Gastrocnemius medialis (tissue), 4 donors: Measurements from ENCODE around the gene SURF2. TPM values are rescaled to one million over a fixed set of nuclear protein-coding genes. Genes with fewer than 3 reads are reported as not detected.
A peak's percentile ranks its signal among the peaks of the same experiment; 100 is the strongest.

Experiments
- ATAC-seq, 2 donors: fragments of 150-250 bp; one replicate each; pipeline ENCODE4 v1.9.1; 2016
- DNase-seq, 2 donors: peaks; one replicate each; pipeline ENCODE4 v3.0.0-alpha.2; 2019
- H3K27ac ChIP-seq, 4 donors: fragments of 200-600 bp; sonication (generic); 1 replicate in 1 of 4; 2 replicates in 3 of 4; pipeline ENCODE4 v1.5.1; 2016 to 2018; ENCODE audit warnings: mild to moderate bottlenecking in 2 of 4, moderate library complexity in 1 of 4
- H3K27me3 ChIP-seq, 3 donors: fragments of 200-600 bp; sonication (generic) in 2 of 3; 1 replicate in 1 of 3; 2 replicates in 2 of 3; pipeline versions ENCODE4 v1.5.1 to v1.6.0; 2016 to 2019; ENCODE audit warnings: mild to moderate bottlenecking in 1 of 3, moderate library complexity in 1 of 3
- H3K36me3 ChIP-seq, 2 donors: fragments of 200-600 bp; sonication (generic) in 1 of 2; one replicate each; pipeline ENCODE4 v1.5.1; 2017 to 2018
- H3K4me1 ChIP-seq, 2 donors: fragments of 200-600 bp; sonication (generic) in 1 of 2; one replicate each; pipeline ENCODE4 v1.5.1; 2016 to 2017; ENCODE audit warnings: mild to moderate bottlenecking in 2 of 2
- H3K4me3 ChIP-seq, 4 donors: fragments of 200-600 bp; sonication (generic) in 3 of 4; 1 replicate in 1 of 4; 2 replicates in 3 of 4; pipeline ENCODE4 v1.5.1; 2016 to 2019; ENCODE audit warnings: mild to moderate bottlenecking in 2 of 4
- H3K9me3 ChIP-seq, 3 donors: fragments of 200-600 bp; sonication (generic) in 2 of 3; 1 replicate in 1 of 3; 2 replicates in 2 of 3; pipeline ENCODE4 v1.5.1; 2016 to 2019
- POLR2A ChIP-seq, 2 donors: fragments of 450-650 bp; IDR thresholded peaks; one replicate each; pipeline ENCODE4 v1.6.1; 2017; ENCODE audit warnings: antibody characterized with exemption in 2 of 2, mild to moderate bottlenecking in 2 of 2, moderate library complexity in 2 of 2
- in situ Hi-C, 4 donors: fragments of 200-750 bp; cut with MboI; loops; one replicate each; pipeline versions ENCODE4 v1.15.0 to v1.8.0; 2017; ENCODE audit warnings: low sequenced_read_pairs in 4 of 4
- intact Hi-C: fragments of 100-400 bp; cut with DNase I; formaldehyde crosslinking; loops from one replicate; pipeline ENCODE4 v1.15.1; 2023; ENCODE audit warnings: low total_unique reads
- total RNA-seq, 4 donors: library from RNA; depleted of rRNA; stranded (reverse); fragments of >200 nt; gene quantifications; one replicate each; pipeline versions ENCODE4 v1.1.0 to v1.2.3, GENCODE V29; 2016
- TF ChIP-seq, protein P1 (sequence below), 5 experiments: fragments of 450-650 bp in 3 of 5; fragments of 200-600 bp in 2 of 5; sonication (generic) in 2 of 5; IDR thresholded peaks in 4 of 5; conservative IDR thresholded peaks in 1 of 5; 1 replicate in 4 of 5; 2 replicates in 1 of 5; pipeline ENCODE4 v1.5.1; 2016 to 2019; ENCODE audit warnings: antibody characterized with exemption in 5 of 5, mild to moderate bottlenecking in 3 of 5, moderate library complexity in 3 of 5

SURF2 gene
- total RNA-seq, 4 donors from 2014 or later: 14.3 to 26.4 (median 24.8) TPM

DNA sequence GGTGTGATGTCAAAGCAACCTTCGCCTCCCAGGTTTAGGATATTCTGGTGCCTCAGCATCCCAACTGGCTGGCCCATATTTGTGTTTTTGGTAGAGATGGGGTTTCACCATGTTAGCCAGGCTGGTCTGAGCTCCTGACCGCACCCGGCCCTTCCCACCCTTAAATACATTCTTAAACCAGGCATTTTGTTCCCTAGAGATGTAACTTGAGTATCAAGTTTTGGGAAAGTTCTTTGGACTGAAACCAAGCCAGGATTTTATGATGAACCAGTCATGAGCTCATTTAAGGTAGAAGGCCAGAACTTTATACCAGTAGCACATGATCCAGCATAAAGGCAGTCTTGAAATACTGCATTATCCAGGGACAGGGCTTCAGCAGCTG, 4.8 kb upstream of the SURF2 start:
- in situ Hi-C loops: no loop called here
- Histone ChIP-seq H3K27me3 (no peaks in the 10 kb centered on the region), H3K4me1 (peaks cover 32 to 34% of the 10 kb centered on the region in 2 donors), H3K27ac (peak overlapping the region in 1 of 4 donors; percentile 19), H3K36me3 (peaks cover 0 to 48% of the 10 kb centered on the region in 2 donors), H3K4me3 (no peak overlapping the region), H3K9me3 (no peaks in the 10 kb centered on the region)
- intact Hi-C loops: no loop called here
- no peak for TF ChIP-seq POLR2A (IDR thresholded peaks at IDR 0.05)
- TF ChIP-seq, protein P1, sequence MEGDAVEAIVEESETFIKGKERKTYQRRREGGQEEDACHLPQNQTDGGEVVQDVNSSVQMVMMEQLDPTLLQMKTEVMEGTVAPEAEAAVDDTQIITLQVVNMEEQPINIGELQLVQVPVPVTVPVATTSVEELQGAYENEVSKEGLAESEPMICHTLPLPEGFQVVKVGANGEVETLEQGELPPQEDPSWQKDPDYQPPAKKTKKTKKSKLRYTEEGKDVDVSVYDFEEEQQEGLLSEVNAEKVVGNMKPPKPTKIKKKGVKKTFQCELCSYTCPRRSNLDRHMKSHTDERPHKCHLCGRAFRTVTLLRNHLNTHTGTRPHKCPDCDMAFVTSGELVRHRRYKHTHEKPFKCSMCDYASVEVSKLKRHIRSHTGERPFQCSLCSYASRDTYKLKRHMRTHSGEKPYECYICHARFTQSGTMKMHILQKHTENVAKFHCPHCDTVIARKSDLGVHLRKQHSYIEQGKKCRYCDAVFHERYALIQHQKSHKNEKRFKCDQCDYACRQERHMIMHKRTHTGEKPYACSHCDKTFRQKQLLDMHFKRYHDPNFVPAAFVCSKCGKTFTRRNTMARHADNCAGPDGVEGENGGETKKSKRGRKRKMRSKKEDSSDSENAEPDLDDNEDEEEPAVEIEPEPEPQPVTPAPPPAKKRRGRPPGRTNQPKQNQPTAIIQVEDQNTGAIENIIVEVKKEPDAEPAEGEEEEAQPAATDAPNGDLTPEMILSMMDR (IDR thresholded peaks at IDR 0.05 in 4 of 5, conservative IDR thresholded peaks at IDR 0.05 in 1 of 5): no peak
- no peak for ATAC-seq
- no peak for DNase-seq

DNA sequence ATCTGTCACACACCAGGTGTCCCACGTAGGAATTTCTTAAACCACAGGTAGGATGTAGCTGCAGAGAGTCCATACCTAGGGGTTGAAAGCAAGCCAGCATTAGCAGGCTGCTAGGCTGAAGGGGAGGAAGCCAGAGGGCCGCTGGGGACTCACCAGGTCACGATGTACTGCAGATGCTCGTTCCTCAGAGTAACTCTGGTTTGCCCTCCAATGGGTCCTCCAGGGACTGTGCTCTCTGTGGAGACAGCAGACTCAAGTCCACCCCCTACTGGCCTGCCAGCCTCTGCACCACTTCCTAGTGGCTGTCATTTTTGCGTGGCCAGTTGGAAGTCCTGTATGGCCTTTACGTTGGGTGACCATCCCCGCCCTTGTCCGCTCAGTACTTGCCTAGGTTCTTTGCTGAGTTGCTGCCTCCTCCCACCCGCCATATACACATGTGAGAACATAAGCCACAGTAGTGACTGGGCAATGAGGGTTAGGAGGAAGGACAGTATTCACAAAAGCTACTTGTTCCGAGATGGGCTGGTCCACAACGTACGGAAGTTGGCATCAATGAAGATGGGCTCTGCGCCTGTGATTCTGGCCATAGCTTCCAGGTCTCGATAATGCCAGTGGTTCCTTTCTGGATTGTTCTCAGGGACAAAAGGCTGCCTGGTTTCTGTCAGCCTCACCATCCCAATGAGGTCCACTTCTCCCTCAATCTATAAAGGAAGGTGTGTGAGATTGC, 4.3 kb upstream of the SURF2 start:
- Histone ChIP-seq H3K27me3 (no peaks in the 10 kb centered on the region), H3K36me3 (peaks cover 0 to 48% of the 10 kb centered on the region in 2 donors), H3K4me1 (peaks cover 30 to 31% of the 10 kb centered on the region in 2 donors), H3K9me3 (no peaks in the 10 kb centered on the region), H3K27ac (peak overlapping the region in 1 of 4 donors; percentile 19), H3K4me3 (no peak overlapping the region)
- ATAC-seq (no peak), DNase-seq (peak in 1 of 2 donors; percentile 38)
- in situ Hi-C loops: no loop called here
- intact Hi-C loops: no loop called here
- no peak for TF ChIP-seq POLR2A (IDR thresholded peaks at IDR 0.05)
- TF ChIP-seq, protein P1 (IDR thresholded peaks at IDR 0.05 in 4 of 5, conservative IDR thresholded peaks at IDR 0.05 in 1 of 5): peak in 2 of 5 experiments; percentile 24 to 37

DNA sequence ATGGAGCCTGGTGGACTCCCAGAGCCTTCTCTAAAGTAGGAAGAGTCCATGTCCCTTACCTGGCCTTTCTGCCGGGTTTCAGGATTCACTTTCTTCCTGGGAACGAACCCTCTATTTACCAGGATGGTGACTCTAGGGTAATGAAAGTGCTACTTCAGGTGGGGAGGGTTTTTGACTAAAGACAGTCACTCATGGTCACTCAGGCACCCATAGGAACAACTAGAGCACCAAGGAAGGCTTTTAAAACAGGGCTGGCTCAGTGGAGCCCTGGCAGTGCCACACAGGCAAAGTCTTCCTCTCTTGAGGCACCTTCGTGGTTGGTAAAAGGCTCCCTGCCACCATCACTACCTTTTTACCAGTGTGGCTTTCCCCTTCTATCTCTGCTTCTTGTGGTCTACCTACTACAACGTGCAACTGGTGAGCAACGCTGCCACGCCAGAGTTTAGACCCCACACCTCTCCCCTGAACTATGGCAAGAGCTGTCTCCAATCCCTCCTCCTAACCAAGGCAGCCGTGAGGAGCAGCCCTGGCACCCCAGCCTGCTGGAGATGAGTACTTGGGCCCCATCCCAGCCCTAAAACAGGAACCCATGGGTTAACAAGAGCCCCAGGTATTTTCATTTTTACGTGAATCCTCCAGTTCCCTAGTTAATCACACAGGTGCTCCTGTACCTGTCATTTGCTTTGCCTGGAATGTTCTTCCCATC, 3.6 kb upstream of the SURF2 start:
- Histone ChIP-seq H3K27me3 (no peaks in the 10 kb centered on the region), H3K27ac (no peak overlapping the region), H3K4me1 (peaks cover 34% of the 10 kb centered on the region in 2 donors), H3K36me3 (peaks cover 0 to 48% of the 10 kb centered on the region in 2 donors), H3K4me3 (no peak overlapping the region), H3K9me3 (no peaks in the 10 kb centered on the region)
- in situ Hi-C loops (no loop called here), intact Hi-C loops (no loop called here)
- TF ChIP-seq, protein P1 (IDR thresholded peaks at IDR 0.05 in 4 of 5, conservative IDR thresholded peaks at IDR 0.05 in 1 of 5): no peak
- TF ChIP-seq POLR2A (IDR thresholded peaks at IDR 0.05): no peak
- DNase-seq (no peak), ATAC-seq (no peak)

DNA sequence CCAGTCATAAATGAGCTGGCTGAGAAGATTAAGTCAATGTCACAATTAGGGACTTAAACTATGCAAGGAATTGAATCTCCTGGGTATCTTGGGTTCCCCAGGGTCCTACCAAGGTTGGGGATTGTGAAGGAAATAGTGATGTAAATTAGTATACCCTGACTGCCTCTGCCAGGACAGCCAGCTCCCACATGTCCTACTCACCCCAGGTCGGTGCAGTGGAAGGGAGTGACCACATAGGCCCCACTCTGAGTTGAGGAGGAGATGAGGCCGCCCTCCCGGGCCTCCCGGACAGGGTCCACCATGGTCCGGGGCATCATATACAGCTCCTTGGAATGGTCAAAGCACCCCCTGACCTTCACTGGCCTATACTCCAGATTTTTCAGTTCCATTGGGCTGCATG, 2.8 kb upstream of the SURF2 start:
- Histone ChIP-seq H3K36me3 (peaks cover 0 to 48% of the 10 kb centered on the region in 2 donors), H3K4me3 (no peak overlapping the region), H3K27me3 (no peaks in the 10 kb centered on the region), H3K4me1 (peaks cover 34 to 36% of the 10 kb centered on the region in 2 donors), H3K9me3 (no peaks in the 10 kb centered on the region), H3K27ac (no peak overlapping the region)
- in situ Hi-C loops (no loop called here), intact Hi-C loops (no loop called here)
- no peak for ATAC-seq
- no peak for TF ChIP-seq POLR2A (IDR thresholded peaks at IDR 0.05)
- TF ChIP-seq, protein P1 (IDR thresholded peaks at IDR 0.05 in 4 of 5, conservative IDR thresholded peaks at IDR 0.05 in 1 of 5): no peak
- no peak for DNase-seq
